Transverse colon (tissue), 4 donors: ENCODE measurements around the gene LSMEM2. TPM values are rescaled to one million over a fixed set of nuclear protein-coding genes. Genes with fewer than 3 reads are reported as not detected.

ENCODE experiments used
- DNase-seq: peaks from one replicate; pipeline ENCODE4 v3.0.0-alpha.2; 2019
- H3K27ac ChIP-seq, 4 donors: fragments of 200-600 bp; sonication (generic); 2 replicates each; pipeline ENCODE4 v1.5.1; 2016 to 2018; ENCODE audit warnings: inconsistent platforms in 4 of 4
- H3K27me3 ChIP-seq: fragments of 200-600 bp; sonication (generic); 2 replicates; pipeline ENCODE4 v1.5.1; 2017; ENCODE audit warnings: inconsistent platforms
- H3K36me3 ChIP-seq, 4 donors: fragments of 200-600 bp; sonication (generic); 2 replicates each; pipeline ENCODE4 v1.5.1; 2017 to 2019; ENCODE audit warnings: inconsistent platforms in 4 of 4
- H3K4me1 ChIP-seq, 4 donors: fragments of 200-600 bp; sonication (generic); 2 replicates each; pipeline ENCODE4 v1.5.1; 2017 to 2020; ENCODE audit warnings: inconsistent platforms in 4 of 4
- H3K4me3 ChIP-seq, 4 donors: fragments of 200-600 bp; sonication (generic); 1 replicate in 1 of 4; 2 replicates in 3 of 4; pipeline versions ENCODE4 v1.5.1 to v1.6.1; 2017 to 2019; ENCODE audit warnings: inconsistent platforms in 4 of 4
- H3K9me3 ChIP-seq, 2 donors: fragments of 200-600 bp; sonication (generic); 2 replicates each; pipeline ENCODE4 v1.5.1; 2017 to 2019; ENCODE audit warnings: inconsistent platforms in 2 of 2
- CTCF ChIP-seq, 5 experiments: fragments of 200-600 bp in 3 of 5; fragments of 450-650 bp in 2 of 5; sonication (generic) in 3 of 5; IDR thresholded peaks; 1 replicate in 2 of 5; 2 replicates in 3 of 5; pipeline ENCODE4 v1.5.1; 2016 to 2017; ENCODE audit warnings: antibody characterized with exemption in 5 of 5, inconsistent platforms in 3 of 5, mild to moderate bottlenecking in 2 of 5, moderate library complexity in 1 of 5
- EP300 ChIP-seq: sonication (generic); formaldehyde crosslinking; IDR thresholded peaks from one replicate; pipeline ENCODE4 v1.6.1; 2017; ENCODE audit warnings: antibody characterized with exemption, low read depth
- POLR2A ChIP-seq: fragments of 450-650 bp; IDR thresholded peaks from one replicate; pipeline ENCODE4 v1.6.1; 2016; ENCODE audit warnings: antibody characterized with exemption, mild to moderate bottlenecking, moderate library complexity
- POLR2AphosphoS5 ChIP-seq, 3 donors: sonication (generic); formaldehyde crosslinking; IDR thresholded peaks; one replicate each; pipeline ENCODE4 v1.6.1; 2016; ENCODE audit warnings: antibody characterized with exemption in 3 of 3
- WGBS, 2 donors: methylation state at CpG; one replicate each; pipeline ENCODE4 v1.1.5; 2018; ENCODE audit warnings: low coverage in 1 of 2; 5-methylcytosine and 5-hydroxymethylcytosine counted together
- in situ Hi-C, 4 donors: fragments of 200-750 bp; cut with MboI; loops; one replicate each; pipeline versions ENCODE4 v1.15.0 to v1.15.1; 2017; ENCODE audit warnings: low sequenced_read_pairs in 3 of 4, low pct_ligation_motif_present in 1 of 4, low pct_unique_long_range_greater_than_20kb in 1 of 4
- intact Hi-C: fragments of 100-400 bp; cut with DNase I; formaldehyde crosslinking; loops from one replicate; pipeline ENCODE4 v1.15.1; 2023; ENCODE audit warnings: low total_unique reads
- total RNA-seq, 4 donors: library from RNA; depleted of rRNA; stranded (reverse); fragments of >200 nt; gene quantifications; one replicate each; pipeline ENCODE4 v1.1.0, GENCODE V29; 2016

The LSMEM2 gene
- total RNA-seq, 4 donors from 2014 or later: not detected

DNA sequence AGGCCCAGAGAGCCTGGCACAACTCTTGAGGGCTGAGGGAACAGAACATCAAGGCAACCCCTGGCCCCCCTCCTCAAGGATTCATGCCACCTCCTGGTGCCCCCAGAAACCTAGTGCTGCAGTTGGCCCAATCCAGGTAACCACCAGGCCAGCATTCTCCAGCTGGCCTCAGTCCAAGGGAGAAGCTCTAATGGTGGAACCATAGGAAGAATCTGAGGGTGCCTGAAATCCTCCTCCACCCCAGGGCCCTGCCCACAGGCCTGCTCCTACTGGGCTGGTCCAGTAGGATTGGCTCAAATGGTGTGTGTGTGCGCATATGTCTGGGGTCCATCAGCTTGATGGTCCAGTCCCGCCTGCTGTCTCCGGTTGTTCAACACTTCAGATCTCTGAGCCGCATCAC lies 35.9 kb downstream of the LSMEM2 start:
- H3K27ac ChIP-seq: no peak overlapping the region
- no peaks in the 10 kb centered on the region for H3K27me3 ChIP-seq
- H3K9me3 ChIP-seq: no peaks in the 10 kb centered on the region
- TF ChIP-seq CTCF (IDR thresholded peaks at IDR 0.05): no peak
- no peak for TF ChIP-seq POLR2A
- no peak for TF ChIP-seq EP300
- no peak for TF ChIP-seq POLR2AphosphoS5 (IDR thresholded peaks at IDR 0.05)
- H3K36me3 ChIP-seq: no peaks in the 10 kb centered on the region
- no peak overlapping the region for H3K4me3 ChIP-seq
- H3K4me1 ChIP-seq: peaks cover 25 to 37% (median 37%) of the 10 kb centered on the region in 4 donors
- in situ Hi-C loops: no loop called here
- no peak for DNase-seq
- intact Hi-C loops: no loop called here
- 100% methylated on average over 4 of the region's 4 CpGs; no CpG with 5 or more reads in 1 of the 2 donors for WGBS, 2 donors

- Histone ChIP-seq H3K27me3 (no peaks in the 10 kb centered on the region), H3K4me3 (no peak overlapping the region)
Measured at GRCh38 chr3:50316657-50317242, 37.9 kb downstream of the LSMEM2 start.

DNA sequence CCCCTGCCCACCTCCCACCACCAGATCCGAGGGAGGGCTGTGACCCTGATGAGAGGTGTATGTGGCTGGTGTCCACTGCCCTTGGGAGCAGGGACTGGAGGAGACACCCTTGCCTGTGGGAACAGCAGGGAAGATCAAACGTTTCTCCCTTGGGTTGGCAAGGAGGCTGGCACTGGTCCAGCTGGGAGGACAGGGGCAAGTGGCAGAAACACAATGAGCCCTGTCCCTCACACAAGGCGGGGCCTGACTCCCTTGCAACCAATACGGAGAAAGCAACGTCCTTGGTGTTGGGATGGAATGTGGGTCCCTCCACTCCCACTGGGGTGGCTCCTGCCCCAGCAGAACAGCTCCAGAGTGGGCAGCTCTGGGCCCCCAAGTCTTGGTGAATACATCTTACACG lies 38.4 kb downstream of the LSMEM2 start:
- DNase-seq: peak; percentile 72
- H3K4me1 ChIP-seq: peaks cover 35 to 53% (median 49%) of the 10 kb centered on the region in 4 donors
- no peaks in the 10 kb centered on the region for H3K36me3 ChIP-seq
- WGBS, 2 donors: 49 to 69% methylated on average over 3 to 6 of the region's 6 CpGs
- TF ChIP-seq POLR2A: no peak
- no peak for TF ChIP-seq CTCF (IDR thresholded peaks at IDR 0.05)
- TF ChIP-seq POLR2AphosphoS5 (IDR thresholded peaks at IDR 0.05): no peak
- TF ChIP-seq EP300: no peak
- H3K4me3 ChIP-seq: no peak overlapping the region
- in situ Hi-C loops: no loop called here
- no peaks in the 10 kb centered on the region for H3K27me3 ChIP-seq
- intact Hi-C loops: no loop called here
- H3K9me3 ChIP-seq: no peaks in the 10 kb centered on the region
- peak overlapping the region; percentile 81 to 89 (median 85) for H3K27ac ChIP-seq

More at GRCh38 chr3:50316657-50317242, 37.9 kb downstream of the LSMEM2 start:
- intact Hi-C loops: no loop called here
- in situ Hi-C loops: no loop called here
- H3K36me3 ChIP-seq: no peaks in the 10 kb centered on the region
- peak; percentile 65 to 87 (median 83) for TF ChIP-seq POLR2AphosphoS5 (IDR thresholded peaks at IDR 0.05)
- TF ChIP-seq POLR2A: peak; percentile 85
- TF ChIP-seq EP300: no peak
- TF ChIP-seq CTCF (IDR thresholded peaks at IDR 0.05): no peak
- peak overlapping the region; percentile 81 to 89 (median 85) for H3K27ac ChIP-seq
- H3K4me1 ChIP-seq: peaks cover 31 to 47% (median 44%) of the 10 kb centered on the region in 4 donors
- no peaks in the 10 kb centered on the region for H3K9me3 ChIP-seq
- peak; percentile 91 for DNase-seq
- 30% methylated on average over 9 of the region's 9 CpGs; no CpG with 5 or more reads in 1 of the 2 donors for WGBS, 2 donors

GRCh38 chr3:50318163-50318562 lies 39.3 kb downstream of the LSMEM2 start:
- in situ Hi-C loops: no loop called here
- H3K4me1 ChIP-seq: peaks cover 35 to 59% (median 54%) of the 10 kb centered on the region in 4 donors
- H3K4me3 ChIP-seq: no peak overlapping the region
- H3K27ac ChIP-seq: peak overlapping the region; percentile 81 to 89 (median 85)
- TF ChIP-seq POLR2AphosphoS5 (IDR thresholded peaks at IDR 0.05) (no peak), POLR2A (no peak), EP300 (no peak), CTCF (IDR thresholded peaks at IDR 0.05) (no peak)
- H3K36me3 ChIP-seq: no peaks in the 10 kb centered on the region
- no peaks in the 10 kb centered on the region for H3K9me3 ChIP-seq
- no peaks in the 10 kb centered on the region for H3K27me3 ChIP-seq
- intact Hi-C loops: no loop called here
- DNase-seq: no peak
- 85% methylated on average over 8 of the region's 11 CpGs; no CpG with 5 or more reads in 1 of the 2 donors for WGBS, 2 donors
